Stimulated activated CD4-positive, alpha-beta T cell treated with anti-CD3 and anti-CD28 coated beads, Interleukin-12 subunit alpha, Interleukin-12 subunit beta, amount 100 ng/mL, for 24 hours (primary cell): ENCODE data around the gene FMN2.

ENCODE experiments used
- DNase-seq, 2 experiments: peaks; one replicate each; pipeline ENCODE4 v3.0.0-alpha.2; 2020; ENCODE audit warnings: low read depth in 2 of 2

FMN2 gene

DNA sequence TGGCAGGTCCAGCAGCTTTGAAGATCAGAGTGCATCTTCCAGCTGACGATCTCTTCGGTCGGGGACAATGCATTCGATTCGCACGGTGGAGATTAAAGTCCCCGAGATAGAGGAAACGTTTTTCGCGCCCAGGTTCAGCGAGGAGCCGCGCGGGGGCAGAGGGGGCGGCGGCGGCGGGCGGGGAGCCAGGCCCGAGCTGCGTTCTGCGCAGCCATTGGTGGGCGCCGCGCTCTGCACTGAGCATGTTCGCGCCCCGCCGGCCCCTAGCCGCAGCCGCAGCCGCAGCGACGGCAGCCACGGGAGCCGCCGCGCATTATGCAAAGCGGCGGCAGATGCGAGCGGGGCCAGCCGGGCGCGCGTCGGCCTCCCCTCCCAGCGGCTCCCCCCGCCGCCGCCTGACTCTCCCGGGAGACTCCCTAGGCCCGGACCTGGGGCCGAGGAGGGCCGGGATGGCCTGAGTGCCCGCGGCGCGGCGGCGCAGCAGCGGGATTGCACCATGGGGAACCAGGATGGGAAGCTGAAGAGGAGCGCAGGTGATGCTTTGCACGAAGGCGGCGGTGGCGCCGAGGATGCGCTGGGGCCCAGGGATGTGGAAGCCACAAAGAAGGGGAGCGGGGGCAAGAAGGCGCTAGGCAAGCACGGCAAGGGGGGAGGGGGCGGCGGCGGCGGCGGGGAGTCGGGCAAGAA lies at the start of gene FMN2:
Gene FMN2, plus strand, starts transcription at position 270 of the 687 bp plus-strand sequence. Its CDS starts 227 bp downstream, at position 497.
- no peak for DNase-seq

DNA sequence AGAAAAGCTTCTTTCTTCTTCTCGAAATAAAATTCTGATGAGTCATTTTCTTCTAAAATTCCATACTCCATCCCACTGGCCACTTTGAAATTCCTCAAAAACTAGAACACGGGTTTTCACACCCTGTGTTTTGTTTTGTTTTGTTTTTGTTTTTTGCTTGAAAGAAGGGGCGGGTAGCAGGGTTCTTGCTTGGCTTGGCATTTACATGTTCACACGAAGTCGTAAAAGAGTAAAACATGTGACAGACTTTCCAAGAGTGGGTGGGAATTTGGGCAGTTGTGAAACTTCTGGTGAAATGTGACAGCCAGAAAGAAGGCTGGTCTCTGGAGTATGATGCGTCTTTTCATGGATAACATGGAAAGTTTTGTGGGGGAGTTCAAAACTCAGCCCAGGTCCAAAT lies 47.1 kb upstream of the FMN2 start:
- DNase-seq = no peak

DNA sequence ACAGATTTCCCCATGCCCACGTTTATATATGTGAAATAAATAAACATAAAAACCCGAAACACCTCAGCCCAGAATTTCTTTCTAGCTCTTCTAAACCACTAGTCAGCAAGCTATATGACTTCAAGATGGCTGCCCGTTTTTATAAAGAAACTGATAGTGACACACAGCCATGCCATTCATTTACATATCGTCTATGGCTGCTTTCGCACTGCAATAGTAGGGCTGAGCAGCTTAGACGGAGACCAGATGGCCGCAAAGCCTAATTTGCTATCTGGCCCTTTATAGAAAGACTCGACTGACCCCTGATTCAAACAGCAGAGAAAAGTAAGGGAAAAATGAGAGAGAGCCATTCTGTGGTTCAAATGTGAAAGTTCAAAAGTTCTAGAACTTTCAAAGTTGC lies 45.7 kb upstream of the FMN2 start:
- no peak for DNase-seq

DNA sequence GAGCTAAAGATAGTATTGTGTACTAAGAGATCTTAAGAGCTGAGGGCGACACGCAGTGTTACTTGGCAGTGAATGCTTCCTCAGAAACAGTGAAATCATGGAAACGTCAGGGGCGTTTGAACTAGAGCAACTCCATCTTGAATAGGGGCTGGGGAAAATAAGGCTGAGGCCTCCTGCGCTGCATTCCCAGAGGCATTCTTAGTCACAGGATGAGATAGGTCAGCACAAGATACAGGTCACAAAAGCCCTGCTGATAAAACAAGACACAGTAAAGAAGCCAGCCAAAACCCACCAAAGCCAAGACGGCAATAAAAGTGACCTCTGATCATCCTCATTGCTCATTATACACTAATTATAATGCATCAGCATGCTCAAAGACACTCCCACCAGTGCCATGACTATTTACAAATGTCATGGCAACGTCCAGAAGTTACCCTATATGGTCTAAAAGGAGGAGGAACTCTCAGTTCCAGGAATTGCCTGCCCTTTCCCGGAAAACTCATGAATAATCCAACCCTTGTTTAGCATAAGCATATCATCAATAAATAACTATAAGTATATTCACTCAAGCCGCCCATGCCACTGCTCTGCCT lies 37.5 kb upstream of the FMN2 start:
- DNase-seq = no peak

DNA sequence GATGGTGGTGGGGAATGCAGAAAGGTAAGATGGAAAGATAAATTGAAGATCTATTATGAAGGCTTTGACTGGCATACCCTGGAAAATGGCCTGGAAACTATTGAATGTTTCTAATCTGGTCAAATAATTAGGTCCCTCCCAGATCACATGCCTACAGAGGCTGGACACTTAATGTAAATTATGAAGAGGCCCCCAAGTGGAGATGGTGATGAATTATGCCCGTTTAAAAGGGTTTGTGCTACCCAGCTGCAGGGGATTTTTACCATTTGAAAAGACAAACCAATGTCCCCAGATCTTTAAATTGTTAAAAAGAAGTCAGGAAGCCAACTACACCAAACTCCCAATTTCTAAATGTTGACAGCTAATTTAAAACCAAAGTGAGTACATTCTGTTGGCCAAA lies 35.7 kb upstream of the FMN2 start:
- no peak for DNase-seq

DNA sequence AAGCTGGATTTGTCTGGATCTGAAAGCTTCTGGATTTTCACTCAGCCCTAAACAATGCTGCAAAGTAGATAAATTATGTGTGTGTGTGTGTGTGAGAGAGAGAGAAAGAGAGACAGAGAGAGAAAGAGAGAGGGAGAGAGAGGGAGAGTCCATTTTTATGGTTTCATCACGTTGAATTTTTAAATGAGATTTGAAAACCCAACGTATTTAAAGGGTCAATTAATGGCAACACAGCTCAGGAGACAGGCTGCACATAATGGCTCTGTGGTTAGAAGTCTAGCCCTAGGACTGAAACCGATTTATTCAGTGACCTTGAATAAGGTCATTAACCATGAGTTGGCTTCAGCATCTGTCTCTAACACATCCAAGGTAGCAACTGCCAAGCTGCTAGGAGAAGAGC lies 35.3 kb upstream of the FMN2 start:
- DNase-seq = no peak

DNA sequence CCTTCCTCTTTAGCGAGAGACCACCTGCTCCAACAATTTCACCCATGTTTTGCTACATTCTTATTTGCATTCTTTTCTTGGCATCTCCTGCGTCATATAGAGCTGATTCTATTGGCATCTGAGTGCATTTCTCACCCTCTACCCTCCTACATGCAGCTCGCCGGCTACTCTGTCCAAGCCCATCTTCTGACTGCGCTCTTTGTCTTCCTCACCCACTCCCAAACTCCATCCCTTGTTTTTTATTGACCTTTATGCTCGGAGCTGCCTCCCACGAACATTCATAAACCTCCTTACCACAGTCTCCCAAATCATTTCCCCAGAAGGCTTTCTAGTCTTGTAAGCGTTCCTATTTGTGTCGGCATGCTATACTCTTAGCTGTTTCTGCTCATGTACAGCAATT lies 33.6 kb upstream of the FMN2 start:
- DNase-seq = no peak

DNA sequence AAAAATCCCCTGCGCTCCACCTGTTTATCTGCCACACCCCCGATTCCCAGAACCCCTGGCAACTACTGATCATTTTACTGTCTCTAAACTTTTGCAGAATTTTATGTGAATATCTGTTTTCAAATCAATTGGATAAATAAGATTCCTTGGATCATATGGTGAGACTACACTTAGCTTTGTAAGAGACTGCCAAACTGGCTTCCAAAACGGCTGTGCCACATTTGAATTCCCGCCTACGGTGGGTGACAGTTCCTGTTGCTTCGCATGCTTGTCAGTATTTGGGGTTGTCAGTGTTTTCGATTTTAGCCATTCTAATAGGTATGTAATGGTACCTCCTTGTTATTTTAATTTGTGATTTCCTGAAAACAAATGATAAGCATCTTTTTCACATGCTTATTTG lies 22.7 kb upstream of the FMN2 start:
- DNase-seq = no peak

DNA sequence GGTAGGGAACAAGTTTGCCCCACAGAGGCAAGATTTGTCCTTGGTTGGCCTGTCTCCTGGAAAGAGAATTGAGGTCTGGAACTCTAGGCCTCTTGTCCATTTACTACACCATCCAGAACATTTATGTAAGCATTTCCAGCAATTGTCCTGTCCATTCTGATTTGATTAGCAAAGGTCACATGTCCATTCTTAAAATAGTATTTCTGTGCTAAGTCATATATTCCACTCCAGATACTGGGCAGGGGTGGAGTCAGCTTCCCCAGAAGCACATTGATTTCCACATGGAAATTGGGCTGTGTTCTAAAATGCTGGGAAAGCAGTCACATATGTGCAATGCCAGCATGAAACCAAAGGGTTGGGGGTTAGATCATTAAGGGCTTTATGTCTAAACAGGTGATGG lies 21.5 kb upstream of the FMN2 start:
- no peak for DNase-seq

DNA sequence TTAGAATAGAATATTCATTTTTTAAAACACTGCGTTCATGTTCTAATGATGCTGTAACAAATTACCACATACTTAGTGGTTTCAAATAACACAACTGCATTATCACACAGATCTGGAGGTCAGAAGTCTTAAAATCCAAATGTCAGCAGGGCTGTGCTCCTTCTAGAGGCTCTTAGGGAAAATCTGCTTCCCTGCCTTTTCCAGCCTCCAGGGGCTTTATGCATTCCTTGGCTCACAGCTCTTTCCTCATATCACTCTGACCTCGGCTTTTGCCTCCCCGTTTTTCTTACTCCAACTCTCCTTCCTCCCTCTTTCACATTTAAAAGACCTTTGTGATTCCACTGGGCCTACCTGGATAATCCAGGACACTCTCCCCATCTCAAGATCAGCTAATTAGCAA lies 18.6 kb upstream of the FMN2 start:
- DNase-seq = no peak

DNA sequence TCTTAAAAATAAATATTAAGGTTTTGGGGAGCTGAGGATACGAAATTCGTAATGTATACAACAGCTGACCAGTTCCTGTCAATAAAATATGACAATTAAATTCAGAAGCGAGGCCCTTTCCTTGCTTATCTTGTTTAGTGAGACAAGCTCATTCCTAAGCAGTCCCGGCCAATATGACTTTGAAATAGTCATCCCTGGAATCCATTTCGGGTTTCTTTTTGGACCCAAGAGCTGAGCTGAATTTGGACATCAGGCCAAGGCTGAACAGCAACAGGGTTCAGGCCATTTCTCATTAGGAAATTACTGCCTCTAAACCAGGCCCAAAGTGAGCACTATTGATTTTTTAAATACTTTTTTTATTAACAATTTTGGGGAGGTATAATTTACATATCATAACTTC lies 17.3 kb upstream of the FMN2 start:
- no peak for DNase-seq

DNA sequence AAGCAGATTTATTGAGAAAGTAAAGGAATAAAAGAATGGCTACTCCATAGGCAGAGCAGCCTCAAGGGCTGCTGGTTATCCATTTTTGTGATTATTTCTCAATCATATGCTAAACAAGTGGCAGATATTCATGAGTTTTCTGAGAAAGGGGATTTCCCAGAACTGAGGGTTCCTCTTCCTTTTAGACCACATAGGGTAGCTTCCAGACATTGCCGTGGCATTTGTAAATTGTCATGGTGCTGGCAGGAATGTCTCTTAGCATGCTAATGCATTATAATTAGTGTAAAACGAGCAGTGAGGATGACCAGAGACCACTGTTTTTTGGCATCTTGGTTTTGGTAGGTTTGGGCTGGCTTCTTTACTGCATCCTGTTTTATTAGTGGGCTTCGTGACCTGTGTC lies 16.8 kb upstream of the FMN2 start:
- no peak for DNase-seq

DNA sequence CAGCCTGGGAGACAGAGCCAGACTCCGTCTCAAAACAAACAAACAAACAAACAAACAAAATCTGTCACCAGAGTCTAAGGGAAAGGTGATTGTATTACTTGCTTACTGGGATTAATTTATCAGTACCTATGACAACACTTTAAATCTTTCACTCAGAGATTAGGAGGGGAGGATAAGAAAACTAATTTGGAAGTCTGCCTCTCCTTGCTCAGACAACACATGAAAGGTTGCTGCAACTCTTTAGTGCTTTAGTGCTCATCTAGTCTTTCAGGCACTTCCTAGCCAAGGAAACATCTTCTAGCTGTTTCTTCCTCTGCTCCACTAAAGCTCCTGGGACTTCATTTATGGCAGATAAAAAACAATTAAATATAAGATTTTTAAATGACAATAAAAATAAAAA lies 7.3 kb upstream of the FMN2 start:
- no peak for DNase-seq

DNA sequence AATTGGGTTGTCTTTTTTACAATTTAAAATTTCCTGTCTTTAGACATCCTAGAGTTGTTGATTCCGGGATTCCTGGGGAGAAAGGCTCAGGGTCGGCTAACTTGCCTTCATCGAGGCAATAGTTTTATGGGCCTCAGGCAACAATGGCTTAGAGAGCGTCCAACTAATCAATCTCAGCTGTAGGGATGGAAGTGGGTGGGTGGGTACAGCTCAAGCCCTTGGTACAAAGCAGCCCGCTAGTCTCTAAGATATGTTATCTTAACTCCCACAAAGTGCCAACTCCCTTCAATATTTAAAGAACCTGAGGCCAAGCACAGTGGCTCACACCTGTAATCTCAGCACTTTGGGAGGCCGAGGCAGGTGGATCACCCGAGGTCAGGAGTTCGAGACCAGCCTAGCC lies 6.9 kb upstream of the FMN2 start:
- no peak for DNase-seq

DNA sequence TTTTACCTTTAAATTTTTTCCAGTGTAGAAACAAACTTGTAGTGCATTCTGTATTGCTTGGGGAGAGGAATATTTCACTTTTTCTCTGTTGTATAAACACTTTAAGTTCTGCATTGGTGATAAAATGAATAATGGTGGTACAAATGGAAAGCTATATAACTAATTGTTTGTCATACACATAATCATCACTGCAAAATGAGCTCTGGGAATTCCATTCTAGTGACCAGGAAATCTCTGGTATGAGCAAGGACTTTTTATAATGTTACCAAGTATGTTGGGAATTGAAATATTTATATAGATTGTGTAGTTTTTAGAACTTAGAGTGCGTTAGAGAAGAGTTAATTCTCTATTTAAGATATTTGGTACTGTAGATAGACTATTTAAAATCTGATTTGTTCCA lies 5.0 kb upstream of the FMN2 start:
- no peak for DNase-seq

DNA sequence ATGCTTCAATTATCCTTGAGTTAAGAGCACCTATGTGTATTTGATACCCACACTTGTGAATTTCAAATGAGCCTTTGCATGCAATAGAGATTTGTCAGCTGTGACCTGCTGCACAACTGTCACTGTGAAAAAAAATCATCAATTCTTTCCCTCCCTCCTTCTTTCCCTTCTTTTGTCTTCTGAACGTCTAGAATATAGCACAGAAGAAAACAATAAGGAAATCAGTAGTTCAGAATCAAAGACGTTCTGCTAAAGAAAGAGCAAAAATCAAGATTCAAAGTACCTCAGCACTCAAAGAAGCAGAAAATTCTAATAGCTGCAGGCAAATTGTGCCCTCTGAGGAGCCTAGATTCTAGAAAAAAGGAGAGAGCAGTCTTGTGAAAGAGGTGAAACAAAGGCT lies 1.7 kb upstream of the FMN2 start:
- no peak for DNase-seq

DNA sequence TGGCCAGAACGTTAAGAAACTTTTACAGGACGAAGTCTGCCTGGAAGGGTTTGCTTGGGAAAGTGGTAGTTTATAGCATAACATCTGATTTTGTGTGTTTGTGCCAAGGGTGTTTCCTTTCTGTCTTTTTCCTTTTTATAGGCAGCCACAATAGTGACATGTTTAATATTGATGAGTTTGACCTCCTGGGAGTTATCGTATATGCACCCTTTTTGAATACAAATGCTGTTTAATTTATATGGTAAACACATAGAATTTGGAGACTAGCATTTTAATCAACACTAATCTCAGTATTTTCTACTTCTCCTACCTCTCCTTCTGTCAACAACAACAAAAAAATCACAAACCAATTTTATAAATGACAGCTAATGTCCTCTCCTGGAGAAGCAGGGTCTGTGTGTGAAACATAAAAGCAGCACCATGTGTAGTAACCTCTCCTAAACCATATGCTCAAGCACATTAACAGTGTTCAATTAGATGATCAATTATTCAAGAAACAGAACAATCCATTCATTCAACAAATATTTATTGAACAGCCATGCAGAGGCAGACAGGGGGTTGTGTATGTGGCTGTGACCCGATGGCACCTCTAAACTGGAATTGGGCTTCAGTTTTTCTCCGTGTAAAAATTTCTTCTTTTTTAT lies 604 bp upstream of the FMN2 start:
- no peak for DNase-seq

DNA sequence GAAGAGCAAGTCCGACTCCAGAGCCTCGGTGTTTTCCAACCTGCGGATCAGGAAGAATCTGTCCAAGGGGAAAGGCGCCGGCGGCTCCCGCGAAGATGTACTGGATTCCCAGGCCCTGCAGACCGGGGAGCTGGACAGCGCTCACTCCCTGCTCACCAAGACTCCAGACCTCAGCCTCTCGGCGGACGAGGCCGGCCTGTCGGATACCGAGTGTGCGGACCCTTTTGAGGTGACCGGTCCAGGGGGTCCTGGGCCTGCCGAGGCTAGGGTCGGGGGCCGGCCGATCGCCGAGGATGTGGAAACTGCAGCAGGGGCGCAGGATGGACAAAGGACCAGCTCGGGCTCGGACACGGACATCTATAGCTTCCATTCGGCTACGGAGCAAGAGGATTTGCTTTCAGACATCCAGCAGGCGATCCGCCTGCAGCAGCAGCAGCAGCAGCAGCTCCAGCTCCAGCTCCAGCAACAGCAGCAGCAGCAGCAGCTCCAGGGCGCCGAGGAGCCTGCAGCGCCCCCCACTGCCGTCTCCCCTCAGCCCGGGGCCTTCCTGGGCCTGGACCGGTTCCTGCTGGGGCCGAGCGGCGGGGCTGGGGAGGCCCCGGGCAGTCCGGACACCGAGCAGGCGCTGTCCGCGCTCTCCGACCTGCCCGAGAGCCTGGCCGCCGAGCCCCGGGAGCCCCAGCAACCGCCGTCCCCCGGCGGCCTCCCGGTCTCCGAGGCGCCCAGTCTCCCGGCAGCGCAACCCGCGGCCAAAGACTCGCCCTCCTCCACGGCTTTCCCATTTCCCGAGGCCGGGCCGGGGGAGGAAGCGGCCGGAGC lies 827 bp downstream of the FMN2 start:
- no peak for DNase-seq

DNA sequence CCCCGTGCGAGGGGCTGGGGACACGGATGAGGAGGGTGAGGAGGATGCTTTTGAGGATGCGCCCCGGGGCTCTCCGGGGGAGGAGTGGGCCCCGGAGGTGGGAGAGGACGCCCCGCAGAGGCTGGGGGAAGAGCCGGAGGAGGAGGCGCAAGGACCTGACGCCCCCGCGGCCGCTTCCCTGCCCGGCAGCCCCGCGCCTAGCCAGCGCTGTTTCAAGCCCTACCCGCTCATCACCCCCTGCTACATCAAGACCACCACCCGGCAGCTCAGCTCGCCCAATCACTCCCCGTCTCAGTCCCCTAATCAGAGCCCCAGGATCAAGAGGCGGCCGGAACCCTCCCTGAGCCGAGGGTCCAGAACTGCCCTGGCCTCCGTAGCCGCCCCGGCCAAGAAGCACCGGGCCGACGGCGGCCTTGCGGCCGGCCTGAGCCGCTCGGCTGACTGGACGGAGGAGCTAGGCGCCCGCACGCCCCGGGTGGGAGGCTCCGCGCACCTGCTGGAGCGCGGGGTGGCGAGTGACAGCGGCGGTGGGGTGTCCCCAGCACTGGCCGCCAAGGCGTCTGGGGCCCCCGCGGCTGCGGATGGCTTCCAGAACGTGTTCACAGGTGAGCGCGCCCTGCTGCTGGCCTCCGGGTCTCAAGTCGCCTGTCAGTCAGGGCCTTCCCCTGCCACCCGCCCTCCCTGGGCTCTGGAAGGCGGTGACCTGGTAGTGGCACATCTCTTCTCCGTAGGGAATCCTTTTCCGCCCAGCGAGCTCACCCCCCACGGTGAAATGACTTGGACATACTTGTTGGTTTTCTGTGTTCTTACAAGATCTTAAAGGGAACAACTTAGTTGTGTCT lies 1.7 kb downstream of the FMN2 start:
- no peak for DNase-seq

DNA sequence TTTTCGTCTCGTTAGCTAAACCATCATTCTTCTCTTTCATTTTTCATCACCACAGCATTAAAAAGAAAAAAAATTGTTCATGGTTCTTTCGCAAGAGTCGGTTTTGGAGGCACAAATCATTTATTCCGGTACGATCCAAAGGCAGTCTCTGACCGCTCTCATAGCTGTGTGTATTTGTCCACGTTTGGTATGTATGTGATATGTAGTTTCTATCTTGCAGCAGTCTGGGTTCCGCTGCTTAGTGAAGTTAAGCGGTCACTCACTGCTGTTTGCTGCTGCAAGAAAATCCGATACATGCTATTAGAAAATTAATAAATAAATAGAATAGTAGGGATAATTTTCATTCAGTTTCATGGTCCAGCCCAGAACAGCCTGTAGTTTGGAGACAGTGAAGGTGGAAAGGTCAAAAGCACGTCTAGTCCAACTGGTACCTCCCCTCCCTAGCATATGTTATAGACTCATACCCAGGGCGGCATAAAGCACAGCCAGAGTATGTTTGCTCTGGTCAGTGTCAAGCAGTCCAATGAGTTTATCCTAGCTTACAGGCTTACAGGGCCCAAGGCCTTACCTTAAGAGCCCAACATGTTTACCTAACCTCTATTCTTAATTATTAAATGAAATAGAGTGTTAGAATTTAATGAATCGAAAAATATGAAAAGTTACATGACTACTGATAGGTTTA lies 2.5 kb downstream of the FMN2 start:
- no peak for DNase-seq

DNA sequence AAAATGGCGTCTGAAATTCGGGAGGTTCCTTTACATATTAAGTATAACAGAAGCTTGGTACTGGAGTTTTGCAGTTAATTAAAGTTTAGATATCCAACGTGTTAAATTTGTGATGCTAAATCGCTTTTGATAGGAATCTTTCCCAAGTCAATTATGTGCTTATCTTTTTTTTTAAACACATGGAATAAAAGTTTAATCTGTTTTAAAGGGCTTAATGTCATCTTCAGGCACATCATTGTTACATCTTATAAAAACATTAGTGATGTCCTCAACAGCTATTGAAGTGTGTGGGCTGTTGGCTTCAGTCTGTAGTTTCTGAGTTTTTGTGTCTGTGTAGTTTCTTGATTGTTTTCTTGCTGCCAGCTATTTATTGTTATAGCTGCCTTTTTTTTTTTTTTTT lies 5.3 kb downstream of the FMN2 start:
- DNase-seq = no peak
